ENCODE measurements around the gene TIGD1. TPM values are rescaled to one million over a fixed set of nuclear protein-coding genes. Genes with fewer than 3 reads are reported as not detected.
"Not testable (repeated sequence)": the region's sequence is repeated elsewhere in the genome, so short reads cannot be mapped to it uniquely, and the experiment has no call there.

The TIGD1 gene
- 2.5 TPM for total RNA-seq

- peak; percentile 96 for ATAC-seq
Measured at GRCh38 chr2:232550354-232551249, at the start of gene TIGD1, which contains the start of gene EIF4E2. TSS of gene TIGD1 (minus strand) at chr2:232550557. CDS start at chr2:232549882, 675 bp downstream. TSS of gene EIF4E2 (plus strand) at chr2:232550689. CDS start at chr2:232550725, 36 bp downstream.

GRCh38 chr2:232598293-232598692 lies 47.9 kb upstream of the TIGD1 start:
- peak; percentile 32 for ATAC-seq

- ATAC-seq: no peak
Measured at GRCh38 chr2:232597362-232598079, 47.2 kb upstream of the TIGD1 start.

- ATAC-seq: no peak
Measured at GRCh38 chr2:232593982-232594381, 43.6 kb upstream of the TIGD1 start.

GRCh38 chr2:232592772-232593395 lies 42.5 kb upstream of the TIGD1 start:
- peak; percentile 77 for ATAC-seq

- peak; percentile 81 for ATAC-seq
Measured at GRCh38 chr2:232588680-232589585, 38.6 kb upstream of the TIGD1 start.

GRCh38 chr2:232588031-232588430 lies 37.7 kb upstream of the TIGD1 start:
- ATAC-seq: peak; percentile 3

- ATAC-seq: peak; percentile 10
Measured at GRCh38 chr2:232587512-232587911, 37.2 kb upstream of the TIGD1 start.

GRCh38 chr2:232586943-232587505 lies 36.7 kb upstream of the TIGD1 start:
- no peak for ATAC-seq

- ATAC-seq: no peak
Measured at GRCh38 chr2:232584238-232584637, 33.9 kb upstream of the TIGD1 start.

GRCh38 chr2:232581725-232582124 lies 31.4 kb upstream of the TIGD1 start:
- ATAC-seq: no peak

- ATAC-seq: no peak
Measured at GRCh38 chr2:232580648-232580981, 30.3 kb upstream of the TIGD1 start.

- ATAC-seq: no peak
Measured at GRCh38 chr2:232578626-232579025, 28.3 kb upstream of the TIGD1 start.

GRCh38 chr2:232577841-232578240 lies 27.5 kb upstream of the TIGD1 start:
- no peak for ATAC-seq

- ATAC-seq: no peak
Measured at GRCh38 chr2:232576995-232577394, 26.6 kb upstream of the TIGD1 start.

- no peak for ATAC-seq
Measured at GRCh38 chr2:232575404-232575746, 25.0 kb upstream of the TIGD1 start.

GRCh38 chr2:232574674-232575403 lies 24.5 kb upstream of the TIGD1 start:
- no peak for ATAC-seq

GRCh38 chr2:232573771-232574435 lies 23.5 kb upstream of the TIGD1 start:
- no peak for ATAC-seq

- ATAC-seq: no peak
Measured at GRCh38 chr2:232573042-232573441, 22.7 kb upstream of the TIGD1 start.

- ATAC-seq: no peak
Measured at GRCh38 chr2:232571026-232571474, 20.7 kb upstream of the TIGD1 start.

GRCh38 chr2:232570481-232570880 lies 20.1 kb upstream of the TIGD1 start:
- ATAC-seq: not testable (repeated sequence)
